Thyroid gland (tissue), 4 donors: Measurements from ENCODE around the gene ZYG11B. TPM values are rescaled to one million over a fixed set of nuclear protein-coding genes. Genes with fewer than 3 reads are reported as not detected.
"Not testable (repeated sequence)": the region's sequence is repeated elsewhere in the genome, so short reads cannot be mapped to it uniquely, and the experiment has no call there.

Experiments used
- DNase-seq, 2 donors: peaks; one replicate each; pipeline ENCODE4 v3.0.0-alpha.2; 2019
- H3K27ac ChIP-seq, 3 donors: fragments of 200-600 bp; sonication (generic); 1 replicate in 2 of 3; 2 replicates in 1 of 3; pipeline ENCODE4 v1.5.1; 2016 to 2019; ENCODE audit warnings: mild to moderate bottlenecking in 1 of 3, moderate library complexity in 1 of 3
- H3K27me3 ChIP-seq: fragments of 200-600 bp; sonication (generic); one replicate; pipeline ENCODE4 v1.5.1; 2019
- H3K36me3 ChIP-seq, 2 donors: fragments of 200-600 bp; sonication (generic); one replicate each; pipeline ENCODE4 v1.5.1; 2016 to 2019
- H3K4me1 ChIP-seq, 2 donors: fragments of 200-600 bp; sonication (generic); one replicate each; pipeline ENCODE4 v1.5.1; 2017 to 2019
- H3K4me3 ChIP-seq, 3 donors: fragments of 200-600 bp; sonication (generic); replicated peaks in 1 of 3; 1 replicate in 2 of 3; 2 replicates in 1 of 3; pipeline ENCODE4 v1.5.1; 2016; ENCODE audit warnings: mild to moderate bottlenecking in 1 of 3
- H3K9me3 ChIP-seq: fragments of 200-600 bp; sonication (generic); one replicate; pipeline ENCODE4 v1.5.1; 2017
- POLR2A ChIP-seq, 2 donors: fragments of 450-650 bp; IDR thresholded peaks; one replicate each; pipeline ENCODE4 v1.6.1; 2017; ENCODE audit warnings: antibody characterized with exemption in 2 of 2, mild to moderate bottlenecking in 2 of 2, moderate library complexity in 1 of 2
- WGBS, 2 donors: methylation state at CpG; one replicate each; pipeline ENCODE4 v1.1.5; 2017; 5-methylcytosine and 5-hydroxymethylcytosine counted together
- intact Hi-C: fragments of 100-400 bp; cut with DNase I; formaldehyde crosslinking; loops from one replicate; pipeline ENCODE4 v1.15.1; 2023
- total RNA-seq, 4 donors: library from RNA; depleted of rRNA; stranded (reverse); fragments of >200 nt; gene quantifications; one replicate each; pipeline ENCODE4 v1.2.3, GENCODE V29; 2016
- TF ChIP-seq, protein P1 (sequence below), 6 experiments: fragments of 200-600 bp in 3 of 6; fragments of 450-650 bp in 3 of 6; sonication (generic) in 3 of 6; IDR thresholded peaks; one replicate each; pipeline ENCODE4 v1.5.1; 2016 to 2019; ENCODE audit warnings: antibody characterized with exemption in 6 of 6, mild to moderate bottlenecking in 2 of 6, inconsistent platforms in 1 of 6, moderate library complexity in 1 of 6

Gene ZYG11B
- total RNA-seq, 4 donors from 2014 or later, result 64.8 to 88.2 (median 82.2) TPM

DNA sequence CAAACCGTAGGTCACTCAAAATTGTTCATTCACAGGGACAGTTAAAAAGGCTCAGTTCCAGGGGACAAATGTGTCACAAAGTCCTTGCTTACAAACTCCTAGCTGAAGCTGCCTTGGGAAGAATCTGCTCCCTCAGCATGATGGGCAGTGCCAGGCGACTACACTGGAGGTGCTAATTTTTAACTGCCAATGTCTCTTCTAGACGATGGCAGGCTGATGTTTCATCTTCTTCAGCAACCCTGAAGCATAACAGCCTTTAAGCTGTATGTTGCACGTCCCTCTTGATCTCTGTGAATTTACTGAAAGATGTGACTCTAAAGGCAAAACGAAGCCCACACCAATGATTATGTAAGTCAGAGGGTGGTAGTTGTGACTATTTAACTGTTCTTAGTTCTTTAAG is 39.4 kb upstream of the ZYG11B start:
- no peak overlapping the region for H3K27ac ChIP-seq
- intact Hi-C loops, result loop anchor here (5.0 kb wide), 1 partner anchor 285 kb away; the partner anchor contains the start of genes ORC1 and PRPF38A
- DNase-seq, result no peak
- no peaks in the 10 kb centered on the region for H3K4me1 ChIP-seq
- no peaks in the 10 kb centered on the region for H3K27me3 ChIP-seq
- TF ChIP-seq POLR2A (IDR thresholded peaks at IDR 0.05), result no peak
- TF ChIP-seq, protein P1, sequence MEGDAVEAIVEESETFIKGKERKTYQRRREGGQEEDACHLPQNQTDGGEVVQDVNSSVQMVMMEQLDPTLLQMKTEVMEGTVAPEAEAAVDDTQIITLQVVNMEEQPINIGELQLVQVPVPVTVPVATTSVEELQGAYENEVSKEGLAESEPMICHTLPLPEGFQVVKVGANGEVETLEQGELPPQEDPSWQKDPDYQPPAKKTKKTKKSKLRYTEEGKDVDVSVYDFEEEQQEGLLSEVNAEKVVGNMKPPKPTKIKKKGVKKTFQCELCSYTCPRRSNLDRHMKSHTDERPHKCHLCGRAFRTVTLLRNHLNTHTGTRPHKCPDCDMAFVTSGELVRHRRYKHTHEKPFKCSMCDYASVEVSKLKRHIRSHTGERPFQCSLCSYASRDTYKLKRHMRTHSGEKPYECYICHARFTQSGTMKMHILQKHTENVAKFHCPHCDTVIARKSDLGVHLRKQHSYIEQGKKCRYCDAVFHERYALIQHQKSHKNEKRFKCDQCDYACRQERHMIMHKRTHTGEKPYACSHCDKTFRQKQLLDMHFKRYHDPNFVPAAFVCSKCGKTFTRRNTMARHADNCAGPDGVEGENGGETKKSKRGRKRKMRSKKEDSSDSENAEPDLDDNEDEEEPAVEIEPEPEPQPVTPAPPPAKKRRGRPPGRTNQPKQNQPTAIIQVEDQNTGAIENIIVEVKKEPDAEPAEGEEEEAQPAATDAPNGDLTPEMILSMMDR (IDR thresholded peaks at IDR 0.05), result no peak
- no peaks in the 10 kb centered on the region for H3K9me3 ChIP-seq
- H3K4me3 ChIP-seq, result no peak overlapping the region
- H3K36me3 ChIP-seq, result peaks cover 11 to 31% of the 10 kb centered on the region in 2 donors
- 92 to 98% methylated on average over 5 of the region's 5 CpGs for WGBS, 2 donors

DNA sequence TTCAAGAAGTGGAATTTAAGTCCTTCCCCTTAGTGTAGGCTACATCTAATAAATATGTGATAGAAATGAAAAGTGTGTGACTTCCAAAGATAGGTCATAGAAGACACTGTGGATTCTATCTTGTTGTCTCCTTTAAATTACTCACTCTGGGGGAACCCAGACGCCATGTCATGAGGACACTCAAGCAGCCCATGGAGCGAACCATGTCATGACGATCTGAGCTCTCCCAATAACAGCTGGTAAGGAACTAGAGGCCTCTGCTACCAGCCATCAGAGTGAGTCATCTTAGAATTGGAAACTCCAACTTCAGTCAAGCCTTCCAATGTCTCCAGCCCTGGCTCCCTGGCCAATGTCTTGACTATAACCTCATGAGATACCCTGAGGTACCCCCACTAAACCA is 34.4 kb upstream of the ZYG11B start:
- Histone ChIP-seq H3K9me3 (no peaks in the 10 kb centered on the region), H3K36me3 (peaks cover 18 to 29% of the 10 kb centered on the region in 2 donors), H3K4me1 (no peaks in the 10 kb centered on the region), H3K27ac (no peak overlapping the region), H3K27me3 (no peaks in the 10 kb centered on the region), H3K4me3 (no peak overlapping the region)
- intact Hi-C loops, result no loop called here
- DNase-seq, result no peak
- TF ChIP-seq, protein P1 (IDR thresholded peaks at IDR 0.05), result no peak
- no peak for TF ChIP-seq POLR2A (IDR thresholded peaks at IDR 0.05)
- WGBS, 2 donors, result 88 to 92% methylated on average over 3 of the region's 3 CpGs

DNA sequence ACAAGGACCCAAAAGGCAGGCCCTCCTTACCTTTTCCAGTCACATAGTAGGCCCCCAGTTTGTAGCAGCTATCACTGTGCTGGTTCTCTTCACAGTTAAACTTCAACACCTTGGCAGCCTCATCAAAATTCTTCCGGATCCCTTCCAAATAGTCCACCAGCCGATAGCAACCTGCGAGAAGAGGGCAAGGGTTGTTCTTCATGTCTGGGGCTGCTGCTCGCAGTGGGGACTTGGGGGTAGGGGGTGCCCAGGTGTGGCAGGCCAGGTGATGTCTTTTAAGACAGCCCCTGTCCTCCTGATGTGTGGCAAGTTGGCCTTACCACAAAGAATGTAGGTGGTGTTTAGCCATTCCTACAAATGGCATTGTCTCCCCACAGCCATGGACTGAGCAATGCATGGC is 33.6 kb upstream of the ZYG11B start:
- Histone ChIP-seq H3K27me3 (no peaks in the 10 kb centered on the region), H3K27ac (no peak overlapping the region), H3K9me3 (no peaks in the 10 kb centered on the region), H3K36me3 (peaks cover 14 to 20% of the 10 kb centered on the region in 2 donors), H3K4me1 (no peaks in the 10 kb centered on the region), H3K4me3 (no peak overlapping the region)
- DNase-seq, result no peak
- intact Hi-C loops, result no loop called here
- 97 to 100% methylated on average over 1 to 4 of the region's 4 CpGs for WGBS, 2 donors
- TF ChIP-seq, protein P1 (IDR thresholded peaks at IDR 0.05), result no peak
- no peak for TF ChIP-seq POLR2A (IDR thresholded peaks at IDR 0.05)

DNA sequence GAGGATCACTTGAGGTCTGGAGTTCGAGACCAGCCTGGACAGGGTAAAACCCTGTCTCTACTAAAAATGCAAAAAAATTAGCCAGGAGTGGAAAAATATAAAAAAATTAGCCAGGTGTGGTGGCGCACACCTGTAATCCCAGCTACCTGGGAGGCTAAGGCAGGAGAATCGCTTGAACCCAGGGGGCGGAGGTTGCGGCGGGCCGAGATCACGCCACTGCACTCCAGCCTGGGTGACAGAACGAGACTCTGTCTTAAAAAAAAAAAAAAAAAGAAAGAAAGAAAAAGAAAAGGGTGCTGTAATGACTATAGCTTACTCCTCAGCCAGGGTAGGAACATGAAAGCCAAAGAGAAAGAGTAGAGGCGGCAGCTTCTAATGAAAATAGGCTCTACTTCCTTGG is 32.9 kb upstream of the ZYG11B start:
- H3K4me1 ChIP-seq, DNase-seq, H3K4me3 ChIP-seq, H3K27me3 ChIP-seq, H3K9me3 ChIP-seq, intact Hi-C loops, H3K27ac ChIP-seq: not testable (repeated sequence)
- WGBS, 2 donors, result 95 to 96% methylated on average over 10 of the region's 10 CpGs
- H3K36me3 ChIP-seq, result peaks cover 11 to 14% of the 10 kb centered on the region in 2 donors

DNA sequence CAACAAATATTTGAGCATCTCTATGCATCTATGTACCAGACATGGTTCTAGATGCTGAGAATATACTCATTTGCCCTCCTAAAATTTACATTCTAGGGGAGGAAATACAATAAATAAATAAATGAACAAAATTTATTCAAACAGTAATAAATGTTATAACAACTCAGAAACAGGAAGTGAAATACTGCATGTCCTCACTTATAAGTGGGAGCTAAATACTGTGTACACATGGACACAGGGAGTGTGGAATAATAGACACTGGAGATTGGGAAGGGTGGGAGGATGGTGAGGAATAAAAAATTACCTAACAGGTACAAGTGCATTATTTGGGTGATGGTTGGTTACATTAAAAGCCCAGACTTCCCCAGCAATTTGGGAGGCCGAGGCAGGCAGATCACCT is 32.4 kb upstream of the ZYG11B start:
- intact Hi-C loops, result no loop called here
- TF ChIP-seq, protein P1 (IDR thresholded peaks at IDR 0.05), result no peak
- no peak for TF ChIP-seq POLR2A (IDR thresholded peaks at IDR 0.05)
- Histone ChIP-seq H3K27ac (no peak overlapping the region), H3K9me3 (no peaks in the 10 kb centered on the region), H3K4me1 (peaks cover 0 to 4% of the 10 kb centered on the region in 2 donors), H3K36me3 (peaks cover 11 to 12% of the 10 kb centered on the region in 2 donors), H3K4me3 (no peak overlapping the region), H3K27me3 (no peaks in the 10 kb centered on the region)
- DNase-seq, result no peak
- WGBS, 2 donors, result 93 to 100% methylated on average over 1 of the region's 1 CpG

DNA sequence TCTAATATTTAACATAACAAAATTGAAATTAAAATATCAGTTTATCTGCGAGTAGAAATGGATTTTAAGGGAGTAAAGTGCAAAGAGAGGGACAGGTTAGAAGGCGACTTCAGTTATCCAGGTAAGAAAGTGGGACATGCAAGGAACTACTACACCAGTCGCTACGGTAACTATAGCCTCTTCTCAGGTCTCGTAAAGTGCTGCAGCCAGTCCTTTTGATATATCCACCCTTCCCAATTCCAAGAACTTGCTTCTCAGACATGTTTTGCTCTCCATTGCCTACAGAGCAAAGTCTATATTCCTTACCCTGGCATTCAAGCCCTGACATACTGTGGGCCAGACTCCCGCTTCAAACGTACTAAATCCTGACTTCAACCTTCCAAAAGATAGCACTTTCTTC is 30.6 kb upstream of the ZYG11B start:
- TF ChIP-seq POLR2A (IDR thresholded peaks at IDR 0.05), result no peak
- TF ChIP-seq, protein P1 (IDR thresholded peaks at IDR 0.05), result no peak
- Histone ChIP-seq H3K9me3 (no peaks in the 10 kb centered on the region), H3K27me3 (no peaks in the 10 kb centered on the region), H3K36me3 (peaks cover 9 to 11% of the 10 kb centered on the region in 2 donors), H3K4me1 (peaks cover 0 to 5% of the 10 kb centered on the region in 2 donors), H3K4me3 (no peak overlapping the region), H3K27ac (no peak overlapping the region)
- WGBS, 2 donors, result 93 to 94% methylated on average over 7 of the region's 7 CpGs
- DNase-seq, result no peak
- intact Hi-C loops, result no loop called here
